Brain microvascular endothelial cell (primary cell): ENCODE data around the gene LRRC7.

Source experiments
- DNase-seq: peaks from one replicate; pipeline ENCODE4 v3.0.0-alpha.2; 2020
- H3K27ac ChIP-seq: fragments of 250-450 bp; sonication (Bioruptor Pico); 2 replicates; pipeline ENCODE4 v1.5.1; 2020; ENCODE audit warnings: mild to moderate bottlenecking, moderate library complexity
- H3K27me3 ChIP-seq: fragments of 250-450 bp; sonication (Bioruptor Pico); replicated peaks from 2 replicates; pipeline ENCODE4 v1.5.1; 2020; ENCODE audit warnings: mild to moderate bottlenecking
- H3K36me3 ChIP-seq: fragments of 250-450 bp; sonication (Bioruptor Pico); replicated peaks from 2 replicates; pipeline ENCODE4 v1.5.1; 2020; ENCODE audit warnings: mild to moderate bottlenecking
- H3K4me3 ChIP-seq: 2 replicates; pipeline ENCODE4 v1.5.1; 2011; ENCODE audit warnings: low read depth, mild to moderate bottlenecking, control low read depth, low read length, moderate library complexity
- CTCF ChIP-seq: IDR thresholded peaks from 2 replicates; pipeline ENCODE4 v1.5.1; 2011; ENCODE audit warnings: low read depth, mild to moderate bottlenecking, moderate library complexity, low read length, control low read depth, inconsistent platforms; ENCODE audit errors: missing control alignments
- in situ Hi-C: cut with HindIII; loops from 2 replicates; pipeline ENCODE4 v1.10.0; 2017; ENCODE audit warnings: low sequenced_read_pairs, low pct_ligation_motif_present

The LRRC7 gene

GRCh38 chr1:69846267-69846666, 278.5 kb downstream of the LRRC7 start:
- Histone ChIP-seq H3K27ac (no peak overlapping the region), H3K36me3 (no peaks in the 10 kb centered on the region), H3K27me3 (no peaks in the 10 kb centered on the region), H3K4me3 (no peak overlapping the region)
- no peak for TF ChIP-seq CTCF
- in situ Hi-C loops: no loop called here
- DNase-seq: no peak

- in situ Hi-C loops: no loop called here
- Histone ChIP-seq H3K27ac (no peak overlapping the region), H3K27me3 (no peaks in the 10 kb centered on the region), H3K4me3 (no peak overlapping the region), H3K36me3 (no peaks in the 10 kb centered on the region)
- DNase-seq: no peak
- TF ChIP-seq CTCF: no peak
These were observed 279.9 kb downstream of the LRRC7 start for GRCh38 chr1:69847670-69848069.

- DNase-seq: no peak
- Histone ChIP-seq H3K4me3 (no peak overlapping the region), H3K27me3 (no peaks in the 10 kb centered on the region), H3K36me3 (no peaks in the 10 kb centered on the region), H3K27ac (no peak overlapping the region)
- in situ Hi-C loops: no loop called here
- no peak for TF ChIP-seq CTCF
These were observed 284.4 kb downstream of the LRRC7 start for GRCh38 chr1:69852151-69852550.

GRCh38 chr1:69852706-69853105, 285.0 kb downstream of the LRRC7 start:
- no peak for DNase-seq
- Histone ChIP-seq H3K4me3 (no peak overlapping the region), H3K27ac (no peak overlapping the region), H3K27me3 (no peaks in the 10 kb centered on the region), H3K36me3 (no peaks in the 10 kb centered on the region)
- no peak for TF ChIP-seq CTCF
- in situ Hi-C loops: no loop called here

- TF ChIP-seq CTCF: no peak
- Histone ChIP-seq H3K4me3 (no peak overlapping the region), H3K27ac (no peak overlapping the region), H3K27me3 (no peaks in the 10 kb centered on the region), H3K36me3 (no peaks in the 10 kb centered on the region)
- in situ Hi-C loops: no loop called here
- peak; percentile 11 for DNase-seq
These were observed 290.8 kb downstream of the LRRC7 start for GRCh38 chr1:69858534-69858933.

- Histone ChIP-seq H3K36me3 (no peaks in the 10 kb centered on the region), H3K27ac (no peak overlapping the region), H3K27me3 (no peaks in the 10 kb centered on the region), H3K4me3 (no peak overlapping the region)
- in situ Hi-C loops: no loop called here
- TF ChIP-seq CTCF: no peak
- no peak for DNase-seq
These were observed 293.9 kb downstream of the LRRC7 start for GRCh38 chr1:69861641-69862040.
